ENCODE data around the gene PPIP5K2. TPM values are rescaled to one million over a fixed set of nuclear protein-coding genes. Genes with fewer than 3 reads are reported as not detected.
"Not testable (repeated sequence)": the region's sequence is repeated elsewhere in the genome, so short reads cannot be mapped to it uniquely, and the experiment has no call there.

Gene PPIP5K2
- total RNA-seq, 1 donor from 2014 or later, result 53.3 TPM

DNA sequence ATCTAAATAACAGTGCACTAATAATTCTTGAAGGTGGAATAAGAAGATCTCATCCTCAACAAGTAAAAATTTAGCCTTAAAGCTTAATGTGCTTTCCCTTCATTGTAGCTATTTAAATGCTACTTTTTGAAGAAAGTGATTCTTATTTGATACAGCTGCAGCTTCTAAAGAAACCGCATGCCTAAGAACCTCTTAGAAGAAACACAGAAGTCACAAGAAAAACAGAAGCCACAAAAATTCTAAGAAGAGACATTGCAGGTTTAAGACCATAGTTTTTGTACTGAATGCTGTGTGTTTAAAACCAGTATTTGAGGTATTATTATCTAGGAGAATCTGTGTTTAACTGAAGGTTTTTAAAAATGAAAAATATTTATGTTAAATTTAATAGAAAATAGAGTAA, 68.3 kb downstream of the PPIP5K2 start:
- H3K27ac ChIP-seq, result no peak overlapping the region
- TF ChIP-seq, protein P1, sequence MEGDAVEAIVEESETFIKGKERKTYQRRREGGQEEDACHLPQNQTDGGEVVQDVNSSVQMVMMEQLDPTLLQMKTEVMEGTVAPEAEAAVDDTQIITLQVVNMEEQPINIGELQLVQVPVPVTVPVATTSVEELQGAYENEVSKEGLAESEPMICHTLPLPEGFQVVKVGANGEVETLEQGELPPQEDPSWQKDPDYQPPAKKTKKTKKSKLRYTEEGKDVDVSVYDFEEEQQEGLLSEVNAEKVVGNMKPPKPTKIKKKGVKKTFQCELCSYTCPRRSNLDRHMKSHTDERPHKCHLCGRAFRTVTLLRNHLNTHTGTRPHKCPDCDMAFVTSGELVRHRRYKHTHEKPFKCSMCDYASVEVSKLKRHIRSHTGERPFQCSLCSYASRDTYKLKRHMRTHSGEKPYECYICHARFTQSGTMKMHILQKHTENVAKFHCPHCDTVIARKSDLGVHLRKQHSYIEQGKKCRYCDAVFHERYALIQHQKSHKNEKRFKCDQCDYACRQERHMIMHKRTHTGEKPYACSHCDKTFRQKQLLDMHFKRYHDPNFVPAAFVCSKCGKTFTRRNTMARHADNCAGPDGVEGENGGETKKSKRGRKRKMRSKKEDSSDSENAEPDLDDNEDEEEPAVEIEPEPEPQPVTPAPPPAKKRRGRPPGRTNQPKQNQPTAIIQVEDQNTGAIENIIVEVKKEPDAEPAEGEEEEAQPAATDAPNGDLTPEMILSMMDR (IDR thresholded peaks at IDR 0.05), result no peak
- H3K36me3 ChIP-seq, result peaks cover 73% of the 10 kb centered on the region
- no peaks in the 10 kb centered on the region for H3K9me3 ChIP-seq
- H3K4me1 ChIP-seq, result no peaks in the 10 kb centered on the region
- DNase-seq (no peak), ATAC-seq (no peak)
- H3K4me3 ChIP-seq, result no peak overlapping the region
- no peaks in the 10 kb centered on the region for H3K27me3 ChIP-seq
- intact Hi-C loops (cut with DNase I), result no loop called here

DNA sequence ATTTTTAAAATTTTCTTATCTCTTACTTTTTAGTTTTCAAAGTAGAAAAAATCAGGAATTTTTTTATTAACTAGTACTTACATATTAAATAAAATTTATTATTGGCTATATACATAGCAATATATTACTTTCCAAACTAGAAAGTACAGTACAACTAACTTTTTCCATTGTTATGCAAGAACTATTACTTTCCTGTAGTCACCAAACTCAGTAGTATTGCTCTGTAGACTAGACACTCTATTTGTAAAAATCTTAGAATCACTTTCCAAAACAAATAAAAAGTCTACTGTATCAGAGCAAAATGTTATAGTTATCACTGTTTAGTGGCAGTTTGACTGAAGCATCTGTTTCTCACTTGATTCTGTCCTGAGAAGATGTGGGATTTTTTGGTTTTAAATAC, 83.1 kb downstream of the PPIP5K2 start:
- Histone ChIP-seq H3K27ac (no peak overlapping the region), H3K27me3 (no peaks in the 10 kb centered on the region), H3K9me3 (no peaks in the 10 kb centered on the region), H3K4me3 (no peak overlapping the region), H3K36me3 (peaks cover 22% of the 10 kb centered on the region), H3K4me1 (no peaks in the 10 kb centered on the region)
- TF ChIP-seq, protein P1 (IDR thresholded peaks at IDR 0.05), result no peak
- intact Hi-C loops (cut with DNase I), result no loop called here
- ATAC-seq, result no peak
- no peak for DNase-seq

GRCh38 chr5:103204990-103205389, 84.9 kb downstream of the PPIP5K2 start:
- H3K4me3 ChIP-seq; DNase-seq; H3K9me3 ChIP-seq; H3K27me3 ChIP-seq; H3K4me1 ChIP-seq; intact Hi-C loops (cut with DNase I); H3K27ac ChIP-seq; ATAC-seq: not testable (repeated sequence)
- H3K36me3 ChIP-seq, result peaks cover 21% of the 10 kb centered on the region

GRCh38 chr5:103205991-103206700, 86.0 kb downstream of the PPIP5K2 start:
- TF ChIP-seq, protein P1 (IDR thresholded peaks at IDR 0.05), result no peak
- H3K27me3 ChIP-seq, result no peaks in the 10 kb centered on the region
- no peak overlapping the region for H3K27ac ChIP-seq
- H3K4me1 ChIP-seq, result no peaks in the 10 kb centered on the region
- intact Hi-C loops (cut with DNase I), result no loop called here
- peaks cover 14% of the 10 kb centered on the region for H3K36me3 ChIP-seq
- H3K4me3 ChIP-seq, result no peak overlapping the region
- H3K9me3 ChIP-seq, result no peaks in the 10 kb centered on the region
- ATAC-seq (no peak), DNase-seq (no peak)

DNA sequence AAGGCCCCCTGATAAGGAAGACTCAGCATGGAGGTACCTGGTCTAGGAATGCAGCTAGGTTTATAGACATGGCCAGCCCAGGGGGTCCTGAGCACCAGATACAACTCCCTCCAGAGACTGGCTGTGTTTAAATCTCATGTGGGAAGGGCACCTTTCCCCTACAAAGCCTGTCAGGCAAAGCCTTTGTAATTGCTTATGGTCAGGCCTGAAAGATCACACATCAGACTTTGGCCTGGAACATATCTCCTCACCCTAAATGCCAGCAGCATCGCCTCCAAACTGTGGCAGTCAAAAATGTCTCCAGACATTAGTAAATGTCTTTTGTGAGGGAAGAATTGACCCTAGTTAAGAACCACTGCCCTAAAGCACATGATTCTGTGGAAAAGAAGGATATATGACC, 86.9 kb downstream of the PPIP5K2 start:
- H3K4me1 ChIP-seq, result no peaks in the 10 kb centered on the region
- intact Hi-C loops (cut with DNase I), result no loop called here
- no peaks in the 10 kb centered on the region for H3K27me3 ChIP-seq
- no peak overlapping the region for H3K4me3 ChIP-seq
- H3K9me3 ChIP-seq, result no peaks in the 10 kb centered on the region
- DNase-seq (no peak), ATAC-seq (no peak)
- no peak overlapping the region for H3K27ac ChIP-seq
- peaks cover 5% of the 10 kb centered on the region for H3K36me3 ChIP-seq
- TF ChIP-seq, protein P1 (IDR thresholded peaks at IDR 0.05), result no peak

- DNase-seq, result no peak
- Histone ChIP-seq H3K4me3 (no peak overlapping the region), H3K36me3 (peaks cover 1% of the 10 kb centered on the region), H3K9me3 (no peaks in the 10 kb centered on the region), H3K4me1 (no peaks in the 10 kb centered on the region), H3K27ac (no peak overlapping the region), H3K27me3 (no peaks in the 10 kb centered on the region)
- TF ChIP-seq, protein P1 (IDR thresholded peaks at IDR 0.05), result no peak
- no peak for ATAC-seq
- intact Hi-C loops (cut with DNase I), result no loop called here
Observed at GRCh38 chr5:103207653-103208052, 87.6 kb downstream of the PPIP5K2 start.

Data from upper lobe of right lung (tissue), 1 donor.